Keratinocyte (primary cell): ENCODE measurements around the gene TLN1. TPM values are rescaled to one million over a fixed set of nuclear protein-coding genes. Genes with fewer than 3 reads are reported as not detected.

Experiments
- DNase-seq: peaks from one replicate; pipeline ENCODE4 v3.0.0-alpha.2; 2011; ENCODE audit warnings: low read depth, missing footprints, low spot score
- FAIRE-seq: peaks from 2 replicates; lab custom pipeline; 2011; peaks lifted over from hg19 to GRCh38; lab: Jason Lieb, UNC
- H2AFZ ChIP-seq: 2 replicates; pipeline ENCODE4 v1.6.0; 2012; ENCODE audit warnings: low read length, control low read depth, inconsistent platforms; ENCODE audit not compliant: control insufficient read depth
- H3K27ac ChIP-seq: 2 replicates; pipeline ENCODE4 v1.5.1; 2011; ENCODE audit warnings: low read length; ENCODE audit not compliant: control insufficient read depth, insufficient read depth
- H3K27me3 ChIP-seq: 3 replicates; pipeline ENCODE4 v1.6.0; 2011; ENCODE audit warnings: low read length; ENCODE audit not compliant: control insufficient read depth, insufficient read depth; ENCODE audit errors: extremely low read depth
- H3K36me3 ChIP-seq, 2 experiments: 2 replicates in 1 of 2; 3 replicates in 1 of 2; pipeline ENCODE4 v1.5.1; 2011; ENCODE audit warnings: low read length in 2 of 2, mild to moderate bottlenecking in 1 of 2; ENCODE audit not compliant: control insufficient read depth in 2 of 2, insufficient read depth in 2 of 2; ENCODE audit errors: extremely low read depth in 1 of 2
- H3K4me1 ChIP-seq: 3 replicates; pipeline ENCODE4 v1.5.1; 2011; ENCODE audit warnings: low read length; ENCODE audit not compliant: control insufficient read depth, insufficient read depth; ENCODE audit errors: extremely low read depth
- H3K4me2 ChIP-seq: 3 replicates; pipeline ENCODE4 v1.6.0; 2011; ENCODE audit warnings: low read depth, low read length; ENCODE audit not compliant: control insufficient read depth, insufficient read depth; ENCODE audit errors: extremely low read depth
- H3K4me3 ChIP-seq, 3 experiments: fragments of 200-600 bp in 1 of 3; sonication (generic) in 1 of 3; 2 replicates in 2 of 3; 3 replicates in 1 of 3; pipeline ENCODE4 v1.5.1; 2011 to 2016; ENCODE audit warnings: low read length in 3 of 3, mild to moderate bottlenecking in 3 of 3, control low read depth in 2 of 3, inconsistent platforms in 1 of 3, low read depth in 1 of 3, mixed read lengths in 1 of 3, mixed run types in 1 of 3, moderate library complexity in 1 of 3; ENCODE audit not compliant: control insufficient read depth in 2 of 3, insufficient read depth in 2 of 3; ENCODE audit errors: extremely low read depth in 1 of 3
- H3K79me2 ChIP-seq: 2 replicates; pipeline ENCODE4 v1.6.0; 2012; ENCODE audit warnings: low read length; ENCODE audit not compliant: control insufficient read depth, insufficient read depth
- H3K9ac ChIP-seq: 3 replicates; pipeline ENCODE4 v1.6.0; 2011; ENCODE audit warnings: low read length; ENCODE audit not compliant: control insufficient read depth, insufficient read depth; ENCODE audit errors: extremely low read depth
- H3K9me1 ChIP-seq: 3 replicates; pipeline ENCODE4 v1.6.0; 2011; ENCODE audit warnings: low read length; ENCODE audit not compliant: control insufficient read depth, insufficient read depth; ENCODE audit errors: extremely low read depth
- H3K9me3 ChIP-seq: 2 replicates; pipeline ENCODE4 v1.5.1; 2012; ENCODE audit warnings: low read depth, low read length; ENCODE audit not compliant: control insufficient read depth
- H4K20me1 ChIP-seq: 3 replicates; pipeline ENCODE4 v1.6.0; 2011; ENCODE audit warnings: low read length; ENCODE audit not compliant: control insufficient read depth, insufficient read depth; ENCODE audit errors: extremely low read depth
- CTCF ChIP-seq, 3 experiments: IDR thresholded peaks in 1 of 3; conservative IDR thresholded peaks in 1 of 3; optimal IDR thresholded peaks in 1 of 3; 2 replicates in 2 of 3; 3 replicates in 1 of 3; pipeline versions ENCODE3 to v1.5.1; 2011; ENCODE audit warnings: low read length in 3 of 3, mild to moderate bottlenecking in 3 of 3, moderate library complexity in 2 of 3, control low read depth in 1 of 3, inconsistent platforms in 1 of 3; ENCODE audit not compliant: insufficient read depth in 2 of 3; ENCODE audit errors: extremely low read depth in 1 of 3
- EZH2 ChIP-seq: IDR thresholded peaks from one replicate; pipeline ENCODE4 v1.6.1; 2012; ENCODE audit warnings: inconsistent platforms, mild to moderate bottlenecking, low read length, moderate library complexity
- dilution Hi-C: fragments of 300-500 bp; cut with MboI; formaldehyde crosslinking; loops from one replicate; pipeline ENCODE4 v1.7.0; 2020; ENCODE audit warnings: low sequenced_read_pairs; ENCODE audit not compliant: extremely low pct_ligation_motif_present
- polyA plus RNA-seq, 5 experiments: library from polyadenylated mRNA; depleted of rRNA in 3 of 5; stranded (reverse) in 3 of 5; stranded (forward) in 1 of 5; unstranded in 1 of 5; fragments of >200 nt; gene quantifications; 1 replicate in 1 of 5; 2 replicates in 3 of 5; 3 replicates in 1 of 5; pipeline versions ENCODE4 v1.2.1 to v1.2.3, GENCODE V29; 2011 to 2012; ENCODE audit warnings: missing spikeins in 2 of 5, low read depth in 1 of 5, low replicate concordance in 1 of 5

TLN1 gene
- polyA plus RNA-seq, 1 donor (not counting 4 experiments of a cell fraction or from before 2014, with no cell fraction given): 53.0 TPM

- Histone ChIP-seq H3K27ac (no peak overlapping the region), H3K4me1 (peaks cover 11% of the 10 kb centered on the region), H3K36me3 (no peaks in the 10 kb centered on the region), H3K27me3 (no peaks in the 10 kb centered on the region), H3K79me2 (no peaks in the 10 kb centered on the region), H3K9me3 (no peaks in the 10 kb centered on the region), H2AFZ (no peak overlapping the region), H3K4me3 (no peak overlapping the region), H3K4me2 (peak overlapping the region; percentile 8), H3K9ac (no peak overlapping the region), H3K9me1 (no peaks in the 10 kb centered on the region), H4K20me1 (no peaks in the 10 kb centered on the region)
- no peak for TF ChIP-seq EZH2
- no peak for TF ChIP-seq CTCF (optimal IDR thresholded peaks at IDR 0.05 in 1 of 3, IDR thresholded peaks at IDR 0.05 in 1 of 3, conservative IDR thresholded peaks at IDR 0.05 in 1 of 3; ENCODE audit: extremely low read depth in 1 of 3, insufficient read depth in 2 of 3, low read length in 3 of 3)
- dilution Hi-C loops: no loop called here
- FAIRE-seq (no peak), DNase-seq (no peak)
Measured at GRCh38 chr9:35771534-35771933, 39.5 kb upstream of the TLN1 start.

- H3K9ac ChIP-seq: no peak overlapping the region
- no peaks in the 10 kb centered on the region for H3K9me3 ChIP-seq
- H3K4me1 ChIP-seq: peaks cover 11% of the 10 kb centered on the region
- no peaks in the 10 kb centered on the region for H3K27me3 ChIP-seq
- TF ChIP-seq EZH2 (no peak), CTCF (optimal IDR thresholded peaks at IDR 0.05 in 1 of 3, IDR thresholded peaks at IDR 0.05 in 1 of 3, conservative IDR thresholded peaks at IDR 0.05 in 1 of 3; ENCODE audit: extremely low read depth in 1 of 3, insufficient read depth in 2 of 3, low read length in 3 of 3) (no peak)
- no peaks in the 10 kb centered on the region for H3K9me1 ChIP-seq
- no peak overlapping the region for H2AFZ ChIP-seq
- no peak for DNase-seq
- no peaks in the 10 kb centered on the region for H4K20me1 ChIP-seq
- no peak overlapping the region for H3K4me3 ChIP-seq
- H3K36me3 ChIP-seq: no peaks in the 10 kb centered on the region
- no peak overlapping the region for H3K4me2 ChIP-seq
- no peaks in the 10 kb centered on the region for H3K79me2 ChIP-seq
- dilution Hi-C loops: no loop called here
- no peak overlapping the region for H3K27ac ChIP-seq
- FAIRE-seq: no peak
Measured at GRCh38 chr9:35771075-35771433, 39.1 kb upstream of the TLN1 start.
